GM19397 (cell line): ENCODE data around the gene AGMO.

Experiments used
- ATAC-seq: cut with Tn5 transposase; IDR thresholded peaks from one replicate; pipeline ENCODE4 v1.9.1; 2021; ENCODE audit warnings: mild to moderate bottlenecking, moderate library complexity; ENCODE audit not compliant: unreplicated experiment

AGMO gene

DNA sequence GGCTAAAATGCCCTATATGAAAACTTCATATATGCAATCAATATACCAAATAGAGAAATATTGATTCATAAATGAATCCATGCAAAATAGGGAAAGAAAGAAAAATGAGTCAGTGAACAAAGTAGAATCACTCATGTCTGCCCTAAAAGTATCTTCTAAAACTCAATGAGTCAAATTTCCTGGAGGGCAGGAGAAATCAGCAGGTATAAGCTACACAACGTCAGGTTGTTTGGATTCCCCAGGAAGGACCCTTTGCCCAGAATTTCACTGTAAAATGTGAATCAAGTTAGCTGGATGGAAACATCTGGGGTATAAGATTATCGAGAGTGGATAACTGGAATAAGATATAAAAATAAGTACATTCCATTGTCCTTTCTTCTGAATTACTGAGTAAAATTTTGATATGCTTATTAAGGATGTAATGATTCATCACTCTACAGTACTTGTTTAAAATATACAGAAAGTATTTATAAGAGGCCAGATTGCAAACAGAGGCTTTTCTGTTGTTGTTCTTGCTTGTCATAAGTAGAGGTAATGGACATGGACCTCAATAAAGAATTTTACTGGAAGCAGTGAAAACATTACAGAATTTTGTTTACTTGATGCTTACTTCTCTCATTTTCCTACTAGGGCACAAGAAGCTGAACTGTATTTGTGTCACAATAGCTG lies 99.0 kb downstream of the AGMO start:
- no peak for ATAC-seq

GRCh38 chr7:15461576-15461975 lies 100.2 kb downstream of the AGMO start:
- ATAC-seq: no peak

DNA sequence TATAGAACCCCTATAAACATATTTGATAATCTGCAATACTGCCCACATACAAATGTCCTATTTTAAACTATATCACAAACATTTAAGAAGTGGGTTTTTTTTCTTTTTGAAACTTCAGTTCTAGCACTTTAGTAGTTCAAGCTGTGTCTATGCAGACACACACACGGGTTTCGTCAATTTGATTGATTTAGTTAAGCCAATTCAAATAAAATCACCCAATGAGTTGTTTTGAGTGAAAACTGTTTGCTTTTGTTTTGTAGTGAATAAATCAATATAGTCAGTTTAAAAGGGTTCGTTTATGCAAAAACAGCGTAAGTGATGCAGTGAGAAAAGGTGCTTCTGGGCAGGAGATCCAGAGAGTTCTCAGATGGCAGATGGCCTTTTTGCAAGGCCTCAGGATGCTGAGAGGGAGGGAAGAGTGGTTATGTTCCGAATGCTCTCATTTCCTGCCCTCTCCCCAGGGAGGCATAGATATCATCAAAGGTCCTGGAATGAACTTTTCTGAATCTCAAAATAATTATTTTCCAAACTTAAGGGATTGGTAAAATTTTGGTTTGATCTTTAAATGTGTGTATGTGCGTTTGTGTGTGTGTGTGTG lies 102.7 kb downstream of the AGMO start:
- ATAC-seq: no peak

- no peak for ATAC-seq
Observed at GRCh38 chr7:15457990-15458955, 103.5 kb downstream of the AGMO start.

- no peak for ATAC-seq
Observed at GRCh38 chr7:15452670-15453069, 109.1 kb downstream of the AGMO start.

GRCh38 chr7:15446722-15447121 lies 115.1 kb downstream of the AGMO start:
- ATAC-seq: no peak

GRCh38 chr7:15446280-15446679 lies 115.5 kb downstream of the AGMO start:
- ATAC-seq: no peak

DNA sequence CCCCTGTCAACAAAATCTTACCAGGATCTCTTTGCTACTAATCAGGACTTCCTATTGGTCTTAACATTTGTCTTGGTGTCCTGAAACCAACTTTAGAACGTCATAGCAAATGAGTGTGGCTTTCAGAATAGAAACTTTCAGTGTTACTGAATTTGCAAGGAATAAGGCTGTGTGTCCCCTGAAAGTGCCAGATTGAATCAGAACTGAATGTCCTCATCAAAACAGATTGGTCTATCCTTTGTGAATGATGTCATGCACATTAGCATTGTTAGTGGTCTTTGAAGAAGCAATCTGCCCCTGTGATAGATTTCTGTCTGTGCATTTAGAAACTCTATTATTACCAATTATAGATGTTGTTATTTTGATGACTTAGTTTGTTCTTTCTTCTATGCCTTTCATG lies 119.9 kb downstream of the AGMO start:
- ATAC-seq: no peak

DNA sequence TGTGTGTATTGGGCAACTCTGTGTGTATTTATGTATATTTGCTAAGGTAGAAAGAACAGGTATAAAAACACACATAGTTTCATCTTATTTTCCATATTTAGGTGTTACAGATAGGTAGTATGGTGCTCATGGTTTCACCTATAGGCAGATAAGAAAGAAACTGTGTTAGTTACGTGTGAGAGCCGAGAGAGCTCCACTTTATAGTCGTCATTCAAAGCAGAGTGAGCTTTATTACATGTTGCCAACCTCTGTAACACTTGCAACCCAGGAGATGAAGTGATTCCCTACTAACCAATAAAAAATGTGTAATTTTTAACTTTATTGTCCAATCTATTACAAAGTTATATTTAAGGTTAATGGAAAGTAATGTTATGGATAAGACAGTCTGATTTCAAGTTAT lies 121.3 kb downstream of the AGMO start:
- ATAC-seq: no peak

GRCh38 chr7:15439853-15440252 lies 122.0 kb downstream of the AGMO start:
- no peak for ATAC-seq

- no peak for ATAC-seq
Observed at GRCh38 chr7:15433151-15433550, 128.7 kb downstream of the AGMO start.

DNA sequence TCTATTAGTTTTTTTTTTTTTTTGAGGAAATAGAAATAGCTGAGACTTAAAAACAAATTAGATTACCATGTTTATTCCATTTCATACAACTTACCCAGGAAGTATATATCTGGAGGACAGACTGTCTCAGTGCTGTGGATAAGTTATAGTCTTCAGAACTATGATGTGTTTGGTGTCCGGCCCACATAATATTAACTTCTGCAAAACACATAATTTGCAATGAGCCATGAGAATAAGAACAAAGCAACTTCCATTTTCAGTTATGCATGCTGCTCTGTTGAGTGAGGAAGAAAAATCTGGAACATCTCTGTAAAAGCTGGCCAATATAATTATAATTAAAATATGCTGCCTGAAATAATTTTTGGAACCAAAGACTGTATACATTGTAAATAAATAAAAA lies 130.9 kb downstream of the AGMO start:
- ATAC-seq: no peak

GRCh38 chr7:15430191-15430590 lies 131.6 kb downstream of the AGMO start:
- ATAC-seq: no peak

- ATAC-seq: no peak
Observed at GRCh38 chr7:15424468-15424867, 137.3 kb downstream of the AGMO start.

GRCh38 chr7:15419596-15419995 lies 142.2 kb downstream of the AGMO start:
- ATAC-seq: no peak

DNA sequence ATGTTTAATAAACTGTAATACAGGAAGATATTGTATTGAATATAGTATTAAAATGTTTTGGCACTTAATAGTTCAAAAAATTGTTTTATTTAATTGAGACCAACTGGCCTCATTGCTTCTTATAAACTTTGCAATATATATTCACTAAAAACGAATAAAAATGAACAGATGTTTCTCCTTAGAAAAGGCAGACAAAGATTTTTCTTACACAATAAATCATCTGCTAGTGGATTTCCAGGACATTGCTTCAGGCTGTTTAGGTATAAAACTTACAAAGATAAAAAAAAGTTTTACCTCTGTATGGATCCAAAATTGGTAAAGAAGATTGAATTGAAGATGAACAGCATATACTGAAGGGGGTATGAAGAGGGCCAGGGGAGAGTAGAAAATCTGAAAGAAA lies 143.6 kb downstream of the AGMO start:
- no peak for ATAC-seq

DNA sequence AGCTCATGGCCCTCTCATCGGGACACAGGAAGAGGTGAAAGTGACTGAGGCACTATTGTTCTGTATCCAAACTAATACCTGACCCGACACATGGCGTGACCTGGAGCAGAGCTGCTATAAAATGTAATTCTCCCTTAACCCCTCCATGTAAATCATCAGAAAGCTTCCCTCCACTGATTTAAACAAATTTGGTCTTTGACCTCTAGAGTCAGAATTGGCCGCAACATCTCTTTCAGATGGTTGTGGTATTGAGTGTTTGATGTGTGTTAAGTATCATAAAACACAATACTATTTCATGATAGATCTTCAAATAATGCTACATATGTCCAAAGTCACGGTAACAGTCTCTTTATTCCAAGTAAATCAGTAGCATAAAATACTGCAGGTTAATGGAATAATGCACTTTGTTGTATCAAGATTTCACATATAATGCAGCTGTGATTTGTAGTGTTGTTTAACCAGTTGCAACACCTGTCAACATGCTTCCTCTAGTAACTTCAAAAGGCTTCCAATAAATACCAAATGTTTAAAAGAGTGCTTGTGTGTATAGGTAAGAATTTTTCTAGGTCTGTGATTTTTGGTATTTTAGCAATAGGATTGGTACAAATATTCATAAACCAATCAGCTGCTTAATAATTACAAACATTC lies 144.3 kb downstream of the AGMO start:
- no peak for ATAC-seq

GRCh38 chr7:15411019-15411418 lies 150.8 kb downstream of the AGMO start:
- ATAC-seq: no peak

- no peak for ATAC-seq
Observed at GRCh38 chr7:15407910-15408309, 153.9 kb downstream of the AGMO start.

GRCh38 chr7:15403751-15404150 lies 158.1 kb downstream of the AGMO start:
- no peak for ATAC-seq

GRCh38 chr7:15403315-15403714 lies 158.5 kb downstream of the AGMO start:
- no peak for ATAC-seq
